ENCODE results near the gene ARHGAP29. TPM values are rescaled to one million over a fixed set of nuclear protein-coding genes. Genes with fewer than 3 reads are reported as not detected.
A peak's percentile ranks its signal among the peaks of the same experiment; 100 is the strongest.

ARHGAP29 gene
- total and polyA plus RNA-seq, 7 donors: 1.2 to 48.2 (median 23.2) TPM

DNA sequence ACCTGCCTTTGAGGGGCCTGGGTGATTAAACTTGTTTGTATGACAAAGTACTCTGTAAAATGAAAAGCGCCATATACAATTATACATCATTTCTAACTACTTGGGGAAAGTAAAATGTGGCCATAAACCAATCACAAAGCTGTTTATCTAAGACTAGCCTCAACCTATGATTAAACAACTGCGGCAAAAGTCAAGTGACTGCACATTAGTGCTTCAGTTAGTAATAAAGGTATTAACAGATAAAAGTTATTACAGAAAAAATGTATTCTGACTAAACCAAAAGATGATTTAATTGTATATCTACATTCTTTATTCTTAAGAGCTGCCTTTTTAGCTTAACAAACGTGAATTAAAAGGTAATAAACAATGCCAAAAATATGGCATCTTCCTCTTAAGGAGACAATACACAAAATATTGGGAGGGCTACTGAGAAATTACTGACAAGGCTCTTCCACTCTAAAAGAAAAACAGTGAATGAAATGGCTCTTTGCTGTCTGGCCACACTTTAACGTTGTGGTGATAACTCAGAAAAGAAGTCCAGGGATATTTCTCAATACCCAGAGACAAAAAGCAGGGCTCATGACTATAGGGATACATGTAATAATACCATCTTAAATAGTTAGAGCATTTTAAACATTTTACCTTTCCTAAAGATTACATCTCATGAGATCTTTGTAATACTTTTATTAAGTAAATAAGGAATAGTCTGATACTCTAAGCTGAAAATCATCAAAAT, 8.6 kb downstream of the ARHGAP29 start:
- intact Hi-C loops (cut with DNase I): no loop called here
- no peak for DNase-seq
- TF ChIP-seq EP300 (IDR thresholded peaks at IDR 0.05) (no peak), POLR2A (IDR thresholded peaks at IDR 0.05) (no peak), POLR2AphosphoS5 (IDR thresholded peaks at IDR 0.05) (no peak)
- TF ChIP-seq, protein P1, sequence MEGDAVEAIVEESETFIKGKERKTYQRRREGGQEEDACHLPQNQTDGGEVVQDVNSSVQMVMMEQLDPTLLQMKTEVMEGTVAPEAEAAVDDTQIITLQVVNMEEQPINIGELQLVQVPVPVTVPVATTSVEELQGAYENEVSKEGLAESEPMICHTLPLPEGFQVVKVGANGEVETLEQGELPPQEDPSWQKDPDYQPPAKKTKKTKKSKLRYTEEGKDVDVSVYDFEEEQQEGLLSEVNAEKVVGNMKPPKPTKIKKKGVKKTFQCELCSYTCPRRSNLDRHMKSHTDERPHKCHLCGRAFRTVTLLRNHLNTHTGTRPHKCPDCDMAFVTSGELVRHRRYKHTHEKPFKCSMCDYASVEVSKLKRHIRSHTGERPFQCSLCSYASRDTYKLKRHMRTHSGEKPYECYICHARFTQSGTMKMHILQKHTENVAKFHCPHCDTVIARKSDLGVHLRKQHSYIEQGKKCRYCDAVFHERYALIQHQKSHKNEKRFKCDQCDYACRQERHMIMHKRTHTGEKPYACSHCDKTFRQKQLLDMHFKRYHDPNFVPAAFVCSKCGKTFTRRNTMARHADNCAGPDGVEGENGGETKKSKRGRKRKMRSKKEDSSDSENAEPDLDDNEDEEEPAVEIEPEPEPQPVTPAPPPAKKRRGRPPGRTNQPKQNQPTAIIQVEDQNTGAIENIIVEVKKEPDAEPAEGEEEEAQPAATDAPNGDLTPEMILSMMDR (IDR thresholded peaks at IDR 0.05): no peak
- peak overlapping the region in 1 of 4 donors; percentile 46 for H3K27ac ChIP-seq
- no peaks in the 10 kb centered on the region for H3K9me3 ChIP-seq
- H3K36me3 ChIP-seq: no peaks in the 10 kb centered on the region
- peaks cover 0 to 27% (median 16%) of the 10 kb centered on the region in 4 donors for H3K4me1 ChIP-seq
- H3K4me3 ChIP-seq: no peak overlapping the region
- 20 to 71% methylated on average over 4 of the region's 4 CpGs for WGBS, 2 donors
- no peaks in the 10 kb centered on the region for H3K27me3 ChIP-seq

DNA sequence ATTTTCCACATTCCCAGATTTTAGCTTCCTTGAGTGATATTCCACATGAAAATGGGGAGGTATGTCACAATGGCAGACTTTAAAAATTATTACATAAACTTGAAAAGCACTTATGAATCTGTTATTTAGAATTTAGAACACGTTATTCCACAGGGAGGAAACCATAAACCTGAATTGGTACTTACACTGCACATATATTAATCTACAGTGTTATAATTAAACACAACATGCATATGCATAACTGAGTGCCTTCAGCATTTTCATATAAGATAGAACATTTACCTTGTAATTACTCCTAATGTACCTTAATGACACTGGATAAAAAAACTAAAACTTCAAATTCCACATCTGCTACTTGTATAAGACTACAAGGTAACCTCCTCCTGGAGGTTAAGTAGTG, 9.8 kb downstream of the ARHGAP29 start:
- 43 to 63% methylated on average over 1 of the region's 1 CpG for WGBS, 2 donors
- H3K36me3 ChIP-seq: no peaks in the 10 kb centered on the region
- H3K9me3 ChIP-seq: no peaks in the 10 kb centered on the region
- peaks cover 0 to 27% (median 16%) of the 10 kb centered on the region in 4 donors for H3K4me1 ChIP-seq
- no peak overlapping the region for H3K4me3 ChIP-seq
- peak overlapping the region in 1 of 4 donors; percentile 46 for H3K27ac ChIP-seq
- no peaks in the 10 kb centered on the region for H3K27me3 ChIP-seq
- TF ChIP-seq, protein P1 (IDR thresholded peaks at IDR 0.05): no peak
- no peak for TF ChIP-seq POLR2A (IDR thresholded peaks at IDR 0.05)
- intact Hi-C loops (cut with DNase I): no loop called here
- no peak for DNase-seq

DNA sequence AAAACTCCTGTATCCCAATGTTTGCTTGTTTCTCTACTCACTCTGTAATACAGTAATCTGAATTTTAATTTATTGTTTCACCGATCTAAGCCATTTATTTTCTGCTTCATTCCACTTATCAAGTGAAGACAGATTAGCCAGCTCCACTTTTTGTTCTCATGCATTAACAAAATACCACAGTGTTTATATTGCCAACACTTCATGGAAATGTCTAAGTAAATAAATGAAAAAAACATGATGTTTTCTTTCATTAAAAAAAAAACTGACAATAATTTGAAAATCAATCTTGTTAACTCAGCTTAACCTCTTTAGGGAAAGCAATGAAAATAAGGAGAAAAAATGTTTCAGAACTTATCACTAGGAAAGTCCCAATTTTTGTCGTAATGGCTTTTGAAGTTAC, 11.5 kb downstream of the ARHGAP29 start:
- H3K4me1 ChIP-seq: peaks cover 0 to 21% (median 16%) of the 10 kb centered on the region in 4 donors
- TF ChIP-seq, protein P1 (IDR thresholded peaks at IDR 0.05): no peak
- no peak for TF ChIP-seq EP300 (IDR thresholded peaks at IDR 0.05)
- no peak for TF ChIP-seq POLR2AphosphoS5 (IDR thresholded peaks at IDR 0.05)
- TF ChIP-seq POLR2A (IDR thresholded peaks at IDR 0.05): no peak
- H3K27ac ChIP-seq: no peak overlapping the region
- DNase-seq: no peak
- no peaks in the 10 kb centered on the region for H3K36me3 ChIP-seq
- 86 to 88% methylated on average over 2 of the region's 2 CpGs for WGBS, 2 donors
- H3K9me3 ChIP-seq: no peaks in the 10 kb centered on the region
- H3K4me3 ChIP-seq: no peak overlapping the region
- intact Hi-C loops (cut with DNase I): no loop called here
- no peaks in the 10 kb centered on the region for H3K27me3 ChIP-seq

DNA sequence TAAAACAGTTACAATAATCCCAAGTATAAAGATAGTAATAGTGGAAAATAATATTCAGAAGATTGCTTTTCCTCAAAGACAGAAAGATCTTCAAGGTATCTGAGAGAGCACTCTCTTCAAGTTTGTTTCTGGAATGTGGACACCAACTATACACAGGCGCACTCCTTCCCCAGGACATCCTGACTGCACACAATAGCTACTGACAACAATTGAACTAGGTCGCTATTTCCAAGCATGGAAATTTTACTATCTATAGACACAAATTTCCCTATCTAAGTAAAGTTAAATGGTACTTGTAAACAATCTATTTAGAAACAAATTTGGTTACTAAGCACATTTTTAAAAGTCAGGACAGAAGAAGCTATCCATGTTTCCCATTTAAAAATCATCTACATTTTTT, 19.1 kb downstream of the ARHGAP29 start:
- no peak for DNase-seq
- H3K27me3 ChIP-seq: no peaks in the 10 kb centered on the region
- no peak overlapping the region for H3K4me3 ChIP-seq
- intact Hi-C loops (cut with DNase I): no loop called here
- no peaks in the 10 kb centered on the region for H3K36me3 ChIP-seq
- TF ChIP-seq, protein P1 (IDR thresholded peaks at IDR 0.05): no peak
- no peak for TF ChIP-seq POLR2A (IDR thresholded peaks at IDR 0.05)
- TF ChIP-seq EP300 (IDR thresholded peaks at IDR 0.05): no peak
- no peak for TF ChIP-seq POLR2AphosphoS5 (IDR thresholded peaks at IDR 0.05)
- peaks cover 0 to 8% (median 2%) of the 10 kb centered on the region in 4 donors for H3K4me1 ChIP-seq
- 79 to 85% methylated on average over 2 of the region's 2 CpGs for WGBS, 2 donors
- peak overlapping the region in 2 of 4 donors; percentile 6 to 24 for H3K27ac ChIP-seq
- H3K9me3 ChIP-seq: no peaks in the 10 kb centered on the region

DNA sequence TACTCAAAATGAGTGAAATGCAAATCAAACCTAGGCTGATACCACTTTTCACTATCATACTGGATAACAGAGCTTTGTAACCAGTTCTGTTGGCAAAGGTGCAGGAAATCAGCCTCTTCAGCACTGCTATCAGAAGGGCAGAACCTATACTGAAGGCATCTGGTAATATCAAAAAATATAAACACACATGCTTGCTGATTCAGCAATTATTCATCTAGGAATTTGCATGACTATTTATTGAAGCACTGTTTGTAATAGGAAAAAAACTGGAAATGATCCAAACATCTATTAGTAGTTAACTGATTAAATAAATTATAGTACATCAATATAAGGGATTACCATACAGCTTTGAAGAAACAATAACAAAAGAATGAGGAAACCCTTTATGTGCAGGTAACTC, 21.4 kb downstream of the ARHGAP29 start:
- Histone ChIP-seq H3K4me3 (no peak overlapping the region), H3K9me3 (no peaks in the 10 kb centered on the region), H3K27ac (no peak overlapping the region), H3K27me3 (no peaks in the 10 kb centered on the region), H3K4me1 (peaks cover 0 to 8% (median 2%) of the 10 kb centered on the region in 4 donors), H3K36me3 (no peaks in the 10 kb centered on the region)
- no peak for DNase-seq
- intact Hi-C loops (cut with DNase I): no loop called here
- TF ChIP-seq, protein P1 (IDR thresholded peaks at IDR 0.05): no peak
- TF ChIP-seq EP300 (IDR thresholded peaks at IDR 0.05) (no peak), POLR2AphosphoS5 (IDR thresholded peaks at IDR 0.05) (no peak), POLR2A (IDR thresholded peaks at IDR 0.05) (no peak)

All from sigmoid colon (tissue), 7 donors.